GM19035 (cell line): ENCODE measurements around the gene FTH1.

Experiments used
- ATAC-seq: cut with Tn5 transposase; IDR thresholded peaks from one replicate; pipeline ENCODE4 v1.9.1; 2021; ENCODE audit not compliant: unreplicated experiment

The FTH1 gene

GRCh38 chr11:61949169-61950034, 18.0 kb downstream of the FTH1 start:
- ATAC-seq = no peak

GRCh38 chr11:61948505-61948904, 18.9 kb downstream of the FTH1 start:
- no peak for ATAC-seq

- ATAC-seq = no peak
Observed at GRCh38 chr11:61947486-61948210, 19.8 kb downstream of the FTH1 start.

- no peak for ATAC-seq
Observed at GRCh38 chr11:61946894-61947293, 20.5 kb downstream of the FTH1 start.

- ATAC-seq = no peak
Observed at GRCh38 chr11:61945191-61945590, 22.2 kb downstream of the FTH1 start.

- ATAC-seq = no peak
Observed at GRCh38 chr11:61940466-61940865, 27.0 kb downstream of the FTH1 start.

GRCh38 chr11:61935861-61936260, 31.6 kb downstream of the FTH1 start:
- ATAC-seq = no peak

- ATAC-seq = no peak
Observed at GRCh38 chr11:61930933-61931332, 36.5 kb downstream of the FTH1 start.

GRCh38 chr11:61928606-61929005, 38.8 kb downstream of the FTH1 start:
- no peak for ATAC-seq

- ATAC-seq = no peak
Observed at GRCh38 chr11:61927501-61927900, 39.9 kb downstream of the FTH1 start.

- ATAC-seq = no peak
Observed at GRCh38 chr11:61926235-61926634, 41.2 kb downstream of the FTH1 start.

- no peak for ATAC-seq
Observed at GRCh38 chr11:61925736-61926135, 41.7 kb downstream of the FTH1 start.

- ATAC-seq = no peak
Observed at GRCh38 chr11:61924064-61924455, 43.4 kb downstream of the FTH1 start.

GRCh38 chr11:61923166-61924063, 44.0 kb downstream of the FTH1 start:
- no peak for ATAC-seq

GRCh38 chr11:61922539-61922938, 44.9 kb downstream of the FTH1 start:
- no peak for ATAC-seq

- no peak for ATAC-seq
Observed at GRCh38 chr11:61921446-61921845, 46.0 kb downstream of the FTH1 start.

- ATAC-seq = no peak
Observed at GRCh38 chr11:61919705-61920631, 47.5 kb downstream of the FTH1 start.

- no peak for ATAC-seq
Observed at GRCh38 chr11:61918938-61919704, 48.3 kb downstream of the FTH1 start.

- no peak for ATAC-seq
Observed at GRCh38 chr11:61918251-61918937, 49.0 kb downstream of the FTH1 start.
